Measurements from ENCODE around the gene GRM1.

DNA sequence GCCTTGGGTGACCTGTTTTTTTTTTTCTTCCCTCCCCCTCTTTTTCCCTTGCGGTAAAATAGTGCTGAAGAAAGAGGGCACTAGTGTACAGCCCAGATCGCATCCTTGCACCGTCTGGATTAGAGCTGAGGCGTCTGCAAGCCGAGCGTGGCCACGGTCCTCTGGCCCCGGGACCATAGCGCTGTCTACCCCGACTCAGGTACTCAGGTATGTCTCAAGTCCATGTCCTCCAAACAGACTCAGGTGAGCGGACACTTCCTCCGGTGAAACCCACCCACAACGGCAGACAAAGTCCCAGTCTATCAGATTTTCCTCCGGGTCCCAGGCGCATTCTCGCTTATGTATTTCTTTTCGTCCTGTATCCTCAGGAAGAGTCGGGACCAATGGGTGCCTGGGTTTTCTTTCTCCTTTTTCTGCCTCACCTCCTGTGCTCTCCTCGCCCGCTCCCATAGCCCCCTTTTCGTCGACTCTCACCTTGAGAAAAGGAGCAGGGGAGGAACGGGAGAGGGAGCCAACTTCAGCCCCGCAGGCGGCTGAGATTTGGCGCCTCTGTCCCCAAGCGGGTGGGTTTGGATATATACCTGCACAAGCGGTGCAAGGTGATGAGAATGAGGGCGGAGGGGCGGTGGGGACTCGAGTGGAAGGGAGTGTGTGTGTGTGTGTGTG, 1.1 kb upstream of the GRM1 start:
- TF ChIP-seq EZH2 (IDR thresholded peaks at IDR 0.05; ENCODE audit: insufficient read depth, poor library complexity, severe bottlenecking), result no peak
- no peak for TF ChIP-seq EZH2phosphoT487 (IDR thresholded peaks at IDR 0.05; ENCODE audit: insufficient read depth, low read depth)

Data from GM23248 (cell line).